GM20000 (cell line): ENCODE measurements around the gene CPNE4.

Source experiments
- DNase-seq: peaks from one replicate; pipeline ENCODE4 v3.0.0; 2012; ENCODE audit warnings: low spot score
- CTCF ChIP-seq: IDR thresholded peaks from 2 replicates; pipeline ENCODE4 v1.5.1; 2012; ENCODE audit warnings: mild to moderate bottlenecking, control low read depth; ENCODE audit errors: extremely low read depth, missing control alignments

The CPNE4 gene

GRCh38 chr3:131568460-131568859 lies 466.4 kb downstream of the CPNE4 start:
- no peak for DNase-seq
- TF ChIP-seq CTCF = no peak

- TF ChIP-seq CTCF = no peak
- DNase-seq = no peak
Observed at GRCh38 chr3:131564812-131565211, 470.0 kb downstream of the CPNE4 start.

GRCh38 chr3:131561511-131561910 lies 473.3 kb downstream of the CPNE4 start:
- no peak for DNase-seq
- no peak for TF ChIP-seq CTCF

DNA sequence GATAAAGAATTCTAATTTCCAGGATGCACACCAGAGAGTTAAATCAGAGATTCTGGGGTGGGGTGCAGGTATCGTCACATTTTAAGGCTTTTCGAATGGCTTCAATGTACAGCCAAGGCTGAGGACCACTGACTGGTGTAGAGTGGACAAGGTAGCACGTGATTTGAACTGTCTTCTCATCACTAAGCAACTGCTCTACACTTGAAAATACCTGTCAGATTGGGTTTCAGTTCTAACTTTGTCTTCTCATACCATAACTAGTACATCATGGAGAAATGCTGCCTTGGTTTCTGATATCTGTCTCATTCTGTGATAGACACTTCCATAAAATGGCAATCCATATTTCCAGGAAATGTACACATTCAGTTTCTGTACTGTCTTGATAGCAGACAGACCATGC lies 474.0 kb downstream of the CPNE4 start:
- no peak for TF ChIP-seq CTCF
- DNase-seq = no peak

GRCh38 chr3:131555456-131555855 lies 479.4 kb downstream of the CPNE4 start:
- no peak for TF ChIP-seq CTCF
- DNase-seq = no peak

DNA sequence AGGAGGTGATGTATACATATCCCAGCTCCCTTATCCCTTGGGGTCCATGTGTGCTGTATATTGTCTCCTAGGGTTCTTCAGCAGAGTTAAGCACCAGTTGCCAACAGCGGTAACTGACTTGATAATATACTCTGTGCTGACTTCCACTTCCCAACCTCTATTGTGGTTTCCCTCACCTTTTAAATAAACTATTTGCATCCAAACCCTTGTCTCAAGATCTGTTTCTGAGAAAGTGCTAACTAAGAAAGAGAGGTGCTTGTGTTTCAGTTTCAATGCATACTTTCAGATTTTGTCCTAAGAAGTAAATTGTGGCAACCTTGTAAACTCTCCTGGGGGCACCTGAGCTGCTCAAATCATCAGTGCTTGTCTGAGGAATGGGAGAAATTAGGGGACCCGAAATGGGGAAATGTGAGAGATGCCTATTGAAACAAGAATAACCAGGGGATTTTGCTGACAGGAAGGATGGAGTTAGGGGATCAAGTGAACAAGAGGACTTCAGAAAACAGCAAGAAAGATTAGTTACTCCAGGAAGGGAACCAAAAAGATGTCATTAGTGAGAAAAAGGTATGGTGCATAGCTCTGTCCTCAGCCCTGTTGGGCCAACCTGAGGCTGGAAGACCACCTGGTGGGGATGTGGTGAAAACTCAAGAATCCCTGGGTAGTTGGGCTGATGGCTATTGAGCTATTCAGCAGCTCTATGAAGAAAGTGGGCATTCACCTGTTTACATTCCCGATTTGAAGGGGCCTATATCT lies 481.1 kb downstream of the CPNE4 start:
- TF ChIP-seq CTCF = no peak
- peak; percentile 20 for DNase-seq

GRCh38 chr3:131551761-131552160 lies 483.1 kb downstream of the CPNE4 start:
- no peak for DNase-seq

More at GRCh38 chr3:131551761-131552160, 483.1 kb downstream of the CPNE4 start:
- no peak for TF ChIP-seq CTCF
